Gastrocnemius medialis (tissue), 4 donors: Measurements from ENCODE around the gene UBR4.

ENCODE experiments used
- POLR2A ChIP-seq, 2 donors: fragments of 450-650 bp; IDR thresholded peaks; one replicate each; pipeline ENCODE4 v1.6.1; 2017; ENCODE audit warnings: antibody characterized with exemption in 2 of 2, mild to moderate bottlenecking in 2 of 2, moderate library complexity in 2 of 2
- TF ChIP-seq, protein P1 (sequence below), 5 experiments: fragments of 450-650 bp in 3 of 5; fragments of 200-600 bp in 2 of 5; sonication (generic) in 2 of 5; IDR thresholded peaks in 4 of 5; conservative IDR thresholded peaks in 1 of 5; 1 replicate in 4 of 5; 2 replicates in 1 of 5; pipeline ENCODE4 v1.5.1; 2016 to 2019; ENCODE audit warnings: antibody characterized with exemption in 5 of 5, mild to moderate bottlenecking in 3 of 5, moderate library complexity in 3 of 5

- no peak for TF ChIP-seq POLR2A (IDR thresholded peaks at IDR 0.05)
- TF ChIP-seq, protein P1, sequence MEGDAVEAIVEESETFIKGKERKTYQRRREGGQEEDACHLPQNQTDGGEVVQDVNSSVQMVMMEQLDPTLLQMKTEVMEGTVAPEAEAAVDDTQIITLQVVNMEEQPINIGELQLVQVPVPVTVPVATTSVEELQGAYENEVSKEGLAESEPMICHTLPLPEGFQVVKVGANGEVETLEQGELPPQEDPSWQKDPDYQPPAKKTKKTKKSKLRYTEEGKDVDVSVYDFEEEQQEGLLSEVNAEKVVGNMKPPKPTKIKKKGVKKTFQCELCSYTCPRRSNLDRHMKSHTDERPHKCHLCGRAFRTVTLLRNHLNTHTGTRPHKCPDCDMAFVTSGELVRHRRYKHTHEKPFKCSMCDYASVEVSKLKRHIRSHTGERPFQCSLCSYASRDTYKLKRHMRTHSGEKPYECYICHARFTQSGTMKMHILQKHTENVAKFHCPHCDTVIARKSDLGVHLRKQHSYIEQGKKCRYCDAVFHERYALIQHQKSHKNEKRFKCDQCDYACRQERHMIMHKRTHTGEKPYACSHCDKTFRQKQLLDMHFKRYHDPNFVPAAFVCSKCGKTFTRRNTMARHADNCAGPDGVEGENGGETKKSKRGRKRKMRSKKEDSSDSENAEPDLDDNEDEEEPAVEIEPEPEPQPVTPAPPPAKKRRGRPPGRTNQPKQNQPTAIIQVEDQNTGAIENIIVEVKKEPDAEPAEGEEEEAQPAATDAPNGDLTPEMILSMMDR (IDR thresholded peaks at IDR 0.05 in 4 of 5, conservative IDR thresholded peaks at IDR 0.05 in 1 of 5): no peak
Observed at GRCh38 chr1:19222573-19222972, 12.5 kb upstream of the UBR4 start.
